K562 (cell line): Measurements from ENCODE around the gene MME. TPM values are rescaled to one million over a fixed set of nuclear protein-coding genes. Genes with fewer than 3 reads are reported as not detected.
A peak's percentile ranks its signal among the peaks of the same experiment; 100 is the strongest.

Source experiments
- HNRNPK ChIP-seq: fragments of 200-400 bp; formaldehyde crosslinking; IDR thresholded peaks from one replicate; pipeline ENCODE4 v1.6.1; 2018; ENCODE audit warnings: mild to moderate bottlenecking, low read depth, low read length; ENCODE audit not compliant: poor library complexity, severe bottlenecking
- KLF16 ChIP-seq: IDR thresholded peaks from 2 replicates; pipeline ENCODE4 v1.6.1; 2016; ENCODE audit warnings: antibody characterized with exemption
- MAFK ChIP-seq: IDR thresholded peaks from 2 replicates; pipeline ENCODE4 v1.6.1; 2011; ENCODE audit warnings: low read length, improper control_type of control experiment
- OTX1 ChIP-seq: fragments of 450-650 bp; formaldehyde crosslinking; IDR thresholded peaks from 2 replicates; pipeline ENCODE4 v1.4.0; 2022; ENCODE audit warnings: mild to moderate bottlenecking
- PCBP1 ChIP-seq: fragments of 200-400 bp; formaldehyde crosslinking; IDR thresholded peaks from 2 replicates; pipeline ENCODE4 v1.6.1; 2018; ENCODE audit warnings: mild to moderate bottlenecking, low read depth, low read length; ENCODE audit not compliant: poor library complexity, severe bottlenecking
- ZBTB1 ChIP-seq: sonication (generic); formaldehyde crosslinking; IDR thresholded peaks from 2 replicates; pipeline ENCODE4 v1.8.1; 2023; ENCODE audit warnings: missing genetic modification reagents, low read depth, mild to moderate bottlenecking, borderline replicate concordance
- ZNF347 ChIP-seq: fragments of 450-650 bp; formaldehyde crosslinking; IDR thresholded peaks from 2 replicates; pipeline ENCODE4 v1.4.0; 2020; ENCODE audit warnings: low read depth, mild to moderate bottlenecking, moderate library complexity
- ZNF41 ChIP-seq: fragments of 250-450 bp; sonication (Bioruptor Pico); conservative IDR thresholded peaks from 2 replicates; pipeline ENCODE4 v1.4.0; 2020; ENCODE audit warnings: mild to moderate bottlenecking
- ZNF785 ChIP-seq: fragments of 250-450 bp; sonication (Bioruptor Pico); IDR thresholded peaks from 2 replicates; pipeline ENCODE4 v1.4.0; 2020; ENCODE audit warnings: mild to moderate bottlenecking
- ZZZ3 ChIP-seq: fragments of 450-650 bp; IDR thresholded peaks from 2 replicates; pipeline ENCODE4 v1.6.1; 2016; ENCODE audit warnings: antibody characterized with exemption, mild to moderate bottlenecking, moderate library complexity
- polyA plus RNA-seq, 8 experiments: library from polyadenylated mRNA; depleted of rRNA in 4 of 8; stranded (reverse) in 5 of 8; unstranded in 3 of 8; fragments of >200 nt; fragmentation: Nextera tagmentation in 2 of 8; fragmentation: Illumina TruSeq in 1 of 8; extraction: Ambion mirVana in 2 of 8; extraction: Trizol in 1 of 8; gene quantifications; 2 replicates each; pipeline versions ENCODE4 v1.2.1 to v1.2.3, GENCODE V29; 2011 to 2014; ENCODE audit warnings: inconsistent platforms in 1 of 8, missing spikeins in 1 of 8
- total RNA-seq, 7 experiments: library from RNA; depleted of rRNA in 6 of 7; stranded (reverse); fragments of >200 nt in 6 of 7; fragmentation: Illumina TruSeq in 2 of 7; extraction: Trizol in 2 of 7; gene quantifications; 2 replicates each; pipeline versions ENCODE4 v1.2.1 to v1.2.3, GENCODE V29; 2011 to 2021; ENCODE audit warnings: low replicate concordance in 1 of 7
- TF ChIP-seq, protein P1 (sequence below): fragments of 200-800 bp; sonication (Bioruptor generic); IDR thresholded peaks from 2 replicates; pipeline ENCODE4 v1.6.1; 2017; ENCODE audit warnings: missing genetic modification characterization, missing compliant biosample characterization
- TF ChIP-seq, protein P2 (sequence below): fragments of 450-650 bp; formaldehyde crosslinking; IDR thresholded peaks from 2 replicates; pipeline ENCODE4 v1.4.0; 2020; ENCODE audit warnings: mild to moderate bottlenecking, moderate library complexity

The MME gene
- total and polyA plus RNA-seq, 9 of the 15 experiments (the other 6 are each of a cell fraction or from before 2014, with no cell fraction given), result 0.80 to 8.6 (median 2.5) TPM

DNA sequence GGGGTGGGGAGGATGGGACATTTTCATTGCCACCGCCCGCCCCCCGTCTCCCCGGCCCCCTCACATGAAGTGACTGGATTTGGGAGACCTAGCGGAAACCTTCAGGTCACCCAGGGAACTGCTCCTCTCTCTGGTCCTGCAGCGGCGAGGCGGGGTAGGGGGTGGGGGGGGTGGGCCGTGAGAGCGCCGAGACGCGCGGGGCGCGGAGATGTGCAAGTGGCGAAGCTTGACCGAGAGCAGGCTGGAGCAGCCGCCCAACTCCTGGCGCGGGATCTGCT is 712 bp upstream of the MME start (continued):
- TF ChIP-seq ZNF347 (CRISPR knock-in tag) (no peak), MAFK (no peak), ZZZ3 (no peak), ZNF41 (CRISPR knock-in tag) (no peak), ZNF785 (CRISPR knock-in tag) (no peak), PCBP1 (peak; percentile 73), OTX1 (CRISPR knock-in tag) (no peak), HNRNPK (peak; percentile 46), KLF16 (no peak), ZBTB1 (CRISPR knock-in tag) (no peak)
- TF ChIP-seq, protein P1, sequence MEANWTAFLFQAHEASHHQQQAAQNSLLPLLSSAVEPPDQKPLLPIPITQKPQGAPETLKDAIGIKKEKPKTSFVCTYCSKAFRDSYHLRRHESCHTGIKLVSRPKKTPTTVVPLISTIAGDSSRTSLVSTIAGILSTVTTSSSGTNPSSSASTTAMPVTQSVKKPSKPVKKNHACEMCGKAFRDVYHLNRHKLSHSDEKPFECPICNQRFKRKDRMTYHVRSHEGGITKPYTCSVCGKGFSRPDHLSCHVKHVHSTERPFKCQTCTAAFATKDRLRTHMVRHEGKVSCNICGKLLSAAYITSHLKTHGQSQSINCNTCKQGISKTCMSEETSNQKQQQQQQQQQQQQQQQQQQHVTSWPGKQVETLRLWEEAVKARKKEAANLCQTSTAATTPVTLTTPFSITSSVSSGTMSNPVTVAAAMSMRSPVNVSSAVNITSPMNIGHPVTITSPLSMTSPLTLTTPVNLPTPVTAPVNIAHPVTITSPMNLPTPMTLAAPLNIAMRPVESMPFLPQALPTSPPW (CRISPR knock-in tag), result peak; percentile 84
- TF ChIP-seq, protein P2, sequence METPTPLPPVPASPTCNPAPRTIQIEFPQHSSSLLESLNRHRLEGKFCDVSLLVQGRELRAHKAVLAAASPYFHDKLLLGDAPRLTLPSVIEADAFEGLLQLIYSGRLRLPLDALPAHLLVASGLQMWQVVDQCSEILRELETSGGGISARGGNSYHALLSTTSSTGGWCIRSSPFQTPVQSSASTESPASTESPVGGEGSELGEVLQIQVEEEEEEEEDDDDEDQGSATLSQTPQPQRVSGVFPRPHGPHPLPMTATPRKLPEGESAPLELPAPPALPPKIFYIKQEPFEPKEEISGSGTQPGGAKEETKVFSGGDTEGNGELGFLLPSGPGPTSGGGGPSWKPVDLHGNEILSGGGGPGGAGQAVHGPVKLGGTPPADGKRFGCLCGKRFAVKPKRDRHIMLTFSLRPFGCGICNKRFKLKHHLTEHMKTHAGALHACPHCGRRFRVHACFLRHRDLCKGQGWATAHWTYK (CRISPR knock-in tag), result no peak
- TF ChIP-seq, all 486 proteins: peak for 6
